Stimulated activated CD8-positive, alpha-beta memory T cell treated with anti-CD3 and anti-CD28 coated beads, Interleukin-15, amount 100 ng/mL, for 4 hours (primary cell): ENCODE results near the gene TMEM109.

ENCODE experiments used
- DNase-seq, 2 donors: peaks; one replicate each; pipeline ENCODE4 v3.0.0-alpha.2; 2020; ENCODE audit warnings: low read depth in 2 of 2

The TMEM109 gene

DNA sequence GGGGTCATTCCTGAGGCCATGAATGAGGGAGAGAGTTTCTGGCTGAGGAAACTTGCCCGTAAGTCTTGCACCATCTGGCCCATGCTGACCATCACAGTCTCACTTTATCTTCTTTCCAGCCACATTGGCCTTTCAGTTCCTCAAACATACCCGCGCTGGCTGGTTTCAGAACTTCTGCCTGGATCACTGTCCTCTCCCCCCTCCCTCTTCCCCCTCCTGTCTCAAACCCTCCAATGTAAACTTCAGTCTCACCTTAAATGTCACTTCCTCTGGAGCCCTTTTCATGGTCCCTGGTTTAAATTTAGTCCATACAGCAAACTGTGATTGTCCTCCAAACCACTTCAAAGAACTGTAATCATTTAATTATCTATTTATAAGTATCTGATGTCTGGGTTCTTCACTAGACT lies 3.7 kb upstream of the TMEM109 start:
- no peak for DNase-seq

- DNase-seq = no peak
Observed at GRCh38 chr11:60910711-60911380, 3.1 kb upstream of the TMEM109 start.

GRCh38 chr11:60912223-60912850 lies 1.6 kb upstream of the TMEM109 start:
- no peak for DNase-seq

GRCh38 chr11:60912851-60913528 lies 968 bp upstream of the TMEM109 start:
- no peak for DNase-seq

DNA sequence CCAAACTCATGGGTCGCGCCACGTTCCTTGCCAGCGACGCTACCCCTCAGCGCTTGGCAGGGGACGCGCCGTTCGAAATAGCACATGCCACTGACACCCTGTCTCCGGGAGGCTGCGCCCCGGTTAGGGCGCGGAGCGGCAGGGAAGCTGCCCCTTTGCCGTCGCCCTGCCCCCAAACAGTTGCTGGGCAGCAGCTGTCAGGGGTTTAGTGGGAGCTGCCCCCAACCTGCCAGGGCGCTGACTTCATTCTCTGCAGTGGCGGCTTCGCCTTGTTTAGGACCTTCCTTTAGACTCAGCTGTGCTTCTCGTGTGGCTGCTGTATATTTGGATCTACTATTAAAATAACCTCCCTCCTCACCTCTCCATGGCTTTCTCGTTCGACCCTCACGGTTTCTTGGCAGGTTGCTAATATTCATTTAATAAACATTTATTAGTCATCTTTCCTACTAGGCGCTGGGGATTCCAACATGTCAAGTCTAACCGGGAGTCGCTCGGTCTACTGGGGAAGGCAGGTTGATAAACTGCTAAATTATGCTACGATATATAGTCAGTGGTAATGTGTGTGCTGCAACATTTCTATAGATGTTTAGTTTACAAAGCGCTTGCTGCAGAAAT lies 782 bp downstream of the TMEM109 start:
- peak in 1 of 2 donors; percentile 18 for DNase-seq

DNA sequence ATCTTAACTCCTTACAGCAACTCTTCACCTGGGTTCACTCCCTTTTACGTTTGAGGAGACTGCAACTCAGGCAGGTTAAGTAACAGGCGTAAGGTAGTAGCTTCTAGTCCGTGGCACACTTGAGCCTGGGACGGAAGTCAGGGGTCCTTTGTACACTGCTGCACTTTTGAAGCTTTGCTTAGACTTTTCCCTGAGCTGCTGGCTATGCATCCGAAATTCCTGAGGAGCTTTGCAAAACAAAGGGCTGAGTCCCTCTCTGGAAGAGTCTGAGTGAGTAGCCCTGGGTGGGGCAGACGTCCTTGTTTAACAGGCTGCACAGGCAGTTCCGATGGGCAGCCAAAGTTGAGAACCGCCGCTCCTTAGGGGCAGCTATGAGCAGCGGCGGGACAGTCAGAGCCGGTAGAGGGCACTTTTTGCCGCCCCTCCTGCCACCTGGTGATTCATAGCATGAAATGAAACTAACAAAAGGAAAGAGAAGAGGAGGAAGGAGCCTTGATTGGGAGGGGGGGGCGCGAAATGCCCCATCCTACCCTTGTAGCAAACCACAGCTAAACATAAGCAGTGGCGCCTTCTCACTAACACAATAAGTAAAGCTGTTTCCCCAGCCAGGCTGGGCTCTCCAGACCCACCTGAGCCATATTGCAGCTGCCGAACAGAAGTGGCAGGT lies 1.4 kb downstream of the TMEM109 start:
- peak; percentile 45 to 58 for DNase-seq

- DNase-seq = no peak
Observed at GRCh38 chr11:60916669-60917206, 2.8 kb downstream of the TMEM109 start.

- no peak for DNase-seq
Observed at GRCh38 chr11:60917267-60917666, 3.3 kb downstream of the TMEM109 start.

GRCh38 chr11:60918251-60918938 lies 4.4 kb downstream of the TMEM109 start:
- no peak for DNase-seq

- DNase-seq = no peak
Observed at GRCh38 chr11:60918939-60919265, 4.9 kb downstream of the TMEM109 start.

DNA sequence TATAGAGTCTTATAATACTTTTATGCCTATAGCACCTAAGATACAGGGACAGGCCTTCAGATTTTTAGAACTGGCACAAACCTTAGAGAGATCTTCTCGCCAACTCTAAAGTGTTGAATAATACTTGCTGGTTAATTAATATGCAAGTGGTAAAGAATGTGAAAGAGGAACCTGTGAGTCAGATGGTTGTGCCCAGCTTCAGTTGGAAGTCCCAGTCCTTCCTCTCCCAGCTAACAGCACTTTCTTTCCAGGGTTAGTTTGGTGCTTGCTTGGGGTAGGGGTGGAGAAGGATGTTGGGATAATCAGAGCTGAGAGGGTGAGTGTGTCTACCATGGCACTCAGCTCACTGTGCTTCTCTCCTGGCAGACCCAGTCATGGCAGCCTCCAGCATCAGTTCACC lies 5.4 kb downstream of the TMEM109 start:
- no peak for DNase-seq

GRCh38 chr11:60919956-60920355 lies 6.0 kb downstream of the TMEM109 start:
- DNase-seq = no peak

DNA sequence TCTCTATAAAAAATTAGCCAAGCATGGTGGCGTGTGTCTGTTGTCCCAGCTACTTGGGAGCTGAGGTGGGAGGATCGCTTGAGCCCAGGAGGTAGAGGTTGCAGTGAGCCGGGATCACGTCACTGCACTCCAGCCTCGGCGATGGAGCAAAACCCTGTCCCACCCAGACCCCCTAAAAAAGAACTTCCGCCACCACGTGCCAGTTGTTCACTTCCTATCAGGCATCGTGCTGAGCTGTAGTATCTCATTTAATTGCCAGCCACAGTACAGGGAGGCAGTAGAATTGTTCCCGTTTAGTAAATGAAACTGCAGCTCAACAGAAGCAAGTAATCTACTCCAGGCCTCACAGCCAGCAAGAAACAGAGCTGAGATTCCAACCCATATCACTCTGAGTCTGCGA lies 7.3 kb downstream of the TMEM109 start:
- no peak for DNase-seq

- no peak for DNase-seq
Observed at GRCh38 chr11:60921777-60922335, 7.9 kb downstream of the TMEM109 start.

DNA sequence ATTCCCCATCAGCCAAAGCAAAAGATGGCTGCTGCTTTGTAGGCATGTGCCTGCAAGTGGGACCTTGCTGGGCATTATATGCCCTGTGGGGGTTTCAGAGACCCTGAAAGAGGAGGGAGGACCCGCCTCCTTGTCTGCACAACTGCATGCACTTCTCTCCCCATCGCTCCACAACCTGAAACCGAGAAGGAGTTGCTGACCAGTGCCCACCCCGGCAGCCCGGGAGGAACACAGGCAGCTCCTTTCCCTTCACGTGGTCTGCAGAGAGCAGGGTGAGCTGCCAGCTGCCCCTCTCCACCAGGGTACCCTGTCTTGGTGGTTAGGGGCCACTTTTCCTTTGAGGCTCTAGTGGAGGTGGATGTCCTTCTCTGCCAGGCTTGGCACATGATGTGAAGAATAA lies 8.9 kb downstream of the TMEM109 start:
- no peak for DNase-seq

- no peak for DNase-seq
Observed at GRCh38 chr11:60923326-60923725, 9.4 kb downstream of the TMEM109 start.

DNA sequence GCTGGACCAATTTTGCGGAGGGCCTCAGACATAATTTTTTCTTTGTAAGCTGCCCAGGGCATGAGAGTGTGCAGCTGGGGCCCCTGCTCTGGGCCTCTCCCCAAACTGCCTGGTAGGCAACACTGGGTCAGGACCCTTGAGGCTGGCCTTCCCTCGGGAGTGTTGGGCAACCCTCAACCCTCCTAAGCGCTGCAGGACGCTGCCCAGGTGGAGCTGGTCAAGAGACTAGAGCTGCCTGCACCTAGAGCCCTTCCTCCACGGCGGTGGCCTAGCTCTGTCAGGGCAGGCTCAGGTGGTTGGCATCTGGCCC lies 9.8 kb downstream of the TMEM109 start:
- no peak for DNase-seq

GRCh38 chr11:60924110-60924905 lies 10.3 kb downstream of the TMEM109 start, which contains the start of gene TMEM132A:
TSS of gene TMEM132A (plus strand) at chr11:60924460. CDS start at chr11:60924634, 174 bp downstream.
- DNase-seq = no peak

- no peak for DNase-seq
Observed at GRCh38 chr11:60924906-60925853, 11.2 kb downstream of the TMEM109 start.
